OCI-LY1 (cell line): ENCODE data around the gene CHN1.

ENCODE experiments used
- EZH2 ChIP-seq: fragments of 200-600 bp; sonication (generic), shearing (Covaris generic); IDR thresholded peaks from 2 replicates; pipeline ENCODE4 v1.8.0; 2017; ENCODE audit warnings: borderline replicate concordance, mixed run types, mild to moderate bottlenecking, antibody characterized with exemption, low read length, moderate library complexity, mixed read lengths
- TF ChIP-seq, protein P1 (sequence below): fragments of 200-600 bp; sonication (generic), shearing (Covaris generic); IDR thresholded peaks from 2 replicates; pipeline ENCODE4 v1.5.1; 2017; ENCODE audit warnings: mild to moderate bottlenecking, antibody characterized with exemption, low read length, moderate library complexity, mixed read lengths

- TF ChIP-seq EZH2 = no peak
- TF ChIP-seq, protein P1, sequence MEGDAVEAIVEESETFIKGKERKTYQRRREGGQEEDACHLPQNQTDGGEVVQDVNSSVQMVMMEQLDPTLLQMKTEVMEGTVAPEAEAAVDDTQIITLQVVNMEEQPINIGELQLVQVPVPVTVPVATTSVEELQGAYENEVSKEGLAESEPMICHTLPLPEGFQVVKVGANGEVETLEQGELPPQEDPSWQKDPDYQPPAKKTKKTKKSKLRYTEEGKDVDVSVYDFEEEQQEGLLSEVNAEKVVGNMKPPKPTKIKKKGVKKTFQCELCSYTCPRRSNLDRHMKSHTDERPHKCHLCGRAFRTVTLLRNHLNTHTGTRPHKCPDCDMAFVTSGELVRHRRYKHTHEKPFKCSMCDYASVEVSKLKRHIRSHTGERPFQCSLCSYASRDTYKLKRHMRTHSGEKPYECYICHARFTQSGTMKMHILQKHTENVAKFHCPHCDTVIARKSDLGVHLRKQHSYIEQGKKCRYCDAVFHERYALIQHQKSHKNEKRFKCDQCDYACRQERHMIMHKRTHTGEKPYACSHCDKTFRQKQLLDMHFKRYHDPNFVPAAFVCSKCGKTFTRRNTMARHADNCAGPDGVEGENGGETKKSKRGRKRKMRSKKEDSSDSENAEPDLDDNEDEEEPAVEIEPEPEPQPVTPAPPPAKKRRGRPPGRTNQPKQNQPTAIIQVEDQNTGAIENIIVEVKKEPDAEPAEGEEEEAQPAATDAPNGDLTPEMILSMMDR = no peak
These were observed 12.6 kb upstream of the CHN1 start for GRCh38 chr2:175017618-175018414.
